ENCODE data around the gene AMPH.

Gene AMPH

DNA sequence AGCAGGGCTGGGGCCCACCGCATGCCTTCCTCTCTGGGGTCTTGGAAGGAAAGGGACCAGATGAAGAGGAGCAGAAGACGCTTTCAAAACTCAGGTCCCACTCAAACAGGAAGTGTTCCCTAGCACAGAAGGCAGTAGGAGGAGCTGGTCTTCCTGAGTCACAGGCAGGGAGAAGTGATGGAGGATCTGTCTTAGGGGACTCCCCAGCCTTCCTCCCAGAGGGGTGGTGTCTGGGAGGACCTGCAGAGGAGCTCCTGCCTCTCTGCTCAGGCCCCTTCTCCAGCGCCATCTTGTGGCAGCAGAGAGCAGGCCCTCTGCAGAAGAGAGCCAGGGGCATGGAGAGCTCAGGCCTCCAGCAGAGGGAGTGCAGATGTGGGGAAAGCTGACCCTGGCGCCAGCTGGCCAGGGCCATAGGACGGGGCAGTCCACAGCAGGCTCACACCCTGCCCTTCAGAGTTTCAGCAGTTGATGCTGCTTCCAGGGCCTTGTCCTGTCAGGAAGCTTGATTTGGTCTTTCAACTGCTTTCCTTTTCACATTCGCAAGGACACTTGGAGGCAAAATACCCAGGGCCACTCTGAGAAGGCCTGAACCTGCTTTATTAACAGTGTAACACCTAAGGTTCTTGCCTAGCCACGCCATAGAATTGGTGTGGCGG is 295.6 kb downstream of the AMPH start:
- Histone ChIP-seq H2AFZ (ENCODE audit: low read depth) (peak overlapping the region; percentile 95), H3K79me2 (ENCODE audit: insufficient read depth, low read depth) (no peaks in the 10 kb centered on the region), H3K27ac (peak overlapping the region; percentile 16; the same call in 1 of the 2 replicates), H3K36me3 (ENCODE audit: insufficient read depth) (no peaks in the 10 kb centered on the region), H3K4me2 (peak overlapping the region; percentile 87), H4K20me1 (ENCODE audit: insufficient read depth) (no peaks in the 10 kb centered on the region), H3K9ac (peak overlapping the region; percentile 16; the same call in 1 of the 2 replicates), H3K27me3 (ENCODE audit: insufficient read depth, low read depth) (no peaks in the 10 kb centered on the region), H3K4me3 (IDR thresholded peaks at IDR 0.05; ENCODE audit: insufficient read depth, low read depth, low read length) (no peak overlapping the region), H3K4me1 (ENCODE audit: low read depth, poor library complexity, severe bottlenecking) (peaks cover 13% of the 10 kb centered on the region)
- TF ChIP-seq, protein P1, sequence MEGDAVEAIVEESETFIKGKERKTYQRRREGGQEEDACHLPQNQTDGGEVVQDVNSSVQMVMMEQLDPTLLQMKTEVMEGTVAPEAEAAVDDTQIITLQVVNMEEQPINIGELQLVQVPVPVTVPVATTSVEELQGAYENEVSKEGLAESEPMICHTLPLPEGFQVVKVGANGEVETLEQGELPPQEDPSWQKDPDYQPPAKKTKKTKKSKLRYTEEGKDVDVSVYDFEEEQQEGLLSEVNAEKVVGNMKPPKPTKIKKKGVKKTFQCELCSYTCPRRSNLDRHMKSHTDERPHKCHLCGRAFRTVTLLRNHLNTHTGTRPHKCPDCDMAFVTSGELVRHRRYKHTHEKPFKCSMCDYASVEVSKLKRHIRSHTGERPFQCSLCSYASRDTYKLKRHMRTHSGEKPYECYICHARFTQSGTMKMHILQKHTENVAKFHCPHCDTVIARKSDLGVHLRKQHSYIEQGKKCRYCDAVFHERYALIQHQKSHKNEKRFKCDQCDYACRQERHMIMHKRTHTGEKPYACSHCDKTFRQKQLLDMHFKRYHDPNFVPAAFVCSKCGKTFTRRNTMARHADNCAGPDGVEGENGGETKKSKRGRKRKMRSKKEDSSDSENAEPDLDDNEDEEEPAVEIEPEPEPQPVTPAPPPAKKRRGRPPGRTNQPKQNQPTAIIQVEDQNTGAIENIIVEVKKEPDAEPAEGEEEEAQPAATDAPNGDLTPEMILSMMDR (conservative IDR thresholded peaks at IDR 0.05; ENCODE audit: low read depth, low read length) = peak; percentile 92

DNA sequence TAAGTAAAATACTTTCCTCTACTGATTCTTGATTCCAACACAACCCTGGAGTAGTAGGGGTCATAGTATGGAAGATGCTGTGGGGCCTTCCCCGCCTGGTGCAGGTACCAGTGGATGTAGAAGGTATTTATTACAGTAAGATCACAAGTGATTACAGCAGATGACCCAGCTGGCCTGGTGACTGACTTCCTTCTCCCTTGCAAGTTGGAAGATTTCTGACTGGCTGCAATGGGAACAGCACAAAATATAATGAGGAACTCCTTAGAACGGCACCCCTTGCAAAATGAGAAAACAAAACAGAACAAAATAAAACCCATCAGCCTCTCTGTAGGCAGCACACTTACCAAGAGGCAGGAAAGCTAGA is 296.1 kb downstream of the AMPH start:
- H3K4me1 ChIP-seq (ENCODE audit: low read depth, poor library complexity, severe bottlenecking) = peaks cover 13% of the 10 kb centered on the region
- no peaks in the 10 kb centered on the region for H3K36me3 ChIP-seq (ENCODE audit: insufficient read depth)
- H3K9ac ChIP-seq = no peak overlapping the region
- no peaks in the 10 kb centered on the region for H3K79me2 ChIP-seq (ENCODE audit: insufficient read depth, low read depth)
- peak overlapping the region; percentile 95; the same call in 1 of the 2 replicates for H2AFZ ChIP-seq (ENCODE audit: low read depth)
- H3K4me3 ChIP-seq (IDR thresholded peaks at IDR 0.05; ENCODE audit: insufficient read depth, low read depth, low read length) = no peak overlapping the region
- H3K27me3 ChIP-seq (ENCODE audit: insufficient read depth, low read depth) = no peaks in the 10 kb centered on the region
- no peak overlapping the region for H3K4me2 ChIP-seq
- TF ChIP-seq, protein P1 (conservative IDR thresholded peaks at IDR 0.05; ENCODE audit: low read depth, low read length) = no peak
- H3K27ac ChIP-seq = no peak overlapping the region
- no peaks in the 10 kb centered on the region for H4K20me1 ChIP-seq (ENCODE audit: insufficient read depth)

DNA sequence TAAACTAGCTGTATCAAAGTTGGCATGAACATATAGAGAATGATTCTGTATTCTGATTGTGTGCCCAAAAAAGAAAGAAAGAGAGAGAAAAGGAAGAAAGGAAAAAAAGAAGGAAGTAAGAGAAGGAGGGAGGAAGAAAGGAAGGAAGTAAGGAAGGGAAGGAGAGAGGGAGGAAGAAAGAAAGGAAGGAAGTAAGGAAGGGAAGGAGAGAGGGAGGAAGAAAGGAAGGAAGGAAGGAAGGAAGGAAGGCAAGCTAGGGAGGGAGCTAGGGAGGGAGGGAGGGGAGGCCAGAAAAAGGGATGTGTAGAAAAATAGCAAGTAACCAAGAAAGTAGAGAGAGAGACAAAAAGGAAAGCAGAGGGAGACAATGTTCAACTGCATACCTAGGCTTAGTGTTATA is 297.0 kb downstream of the AMPH start:
- Histone ChIP-seq H3K36me3 (ENCODE audit: insufficient read depth) (no peaks in the 10 kb centered on the region), H3K4me3 (IDR thresholded peaks at IDR 0.05; ENCODE audit: insufficient read depth, low read depth, low read length) (no peak overlapping the region), H3K79me2 (ENCODE audit: insufficient read depth, low read depth) (no peaks in the 10 kb centered on the region), H3K9ac (no peak overlapping the region), H4K20me1 (ENCODE audit: insufficient read depth) (no peaks in the 10 kb centered on the region), H3K27me3 (ENCODE audit: insufficient read depth, low read depth) (no peaks in the 10 kb centered on the region), H2AFZ (ENCODE audit: low read depth) (no peak overlapping the region), H3K27ac (no peak overlapping the region), H3K4me2 (no peak overlapping the region), H3K4me1 (ENCODE audit: low read depth, poor library complexity, severe bottlenecking) (peaks cover 13% of the 10 kb centered on the region)
- TF ChIP-seq, protein P1 (conservative IDR thresholded peaks at IDR 0.05; ENCODE audit: low read depth, low read length) = no peak
